Endodermal cell (in vitro differentiated cells): Measurements from ENCODE around the gene ROPN1L. TPM values are rescaled to one million over a fixed set of nuclear protein-coding genes. Genes with fewer than 3 reads are reported as not detected.

Experiments
- DNase-seq: peaks from one replicate; pipeline ENCODE4 v3.0.0-alpha.2; 2017
- H3K27ac ChIP-seq: 2 replicates; pipeline ENCODE4 v1.5.1; 2013; ENCODE audit warnings: mild to moderate bottlenecking, low read depth, low read length, moderate library complexity
- H3K27me3 ChIP-seq: 2 replicates; pipeline ENCODE4 v1.6.1; 2013; ENCODE audit warnings: mild to moderate bottlenecking, low read length, moderate library complexity; ENCODE audit not compliant: insufficient read depth, control insufficient read depth, poor library complexity, severe bottlenecking
- H3K36me3 ChIP-seq: 2 replicates; pipeline ENCODE4 v1.7.0; 2013; ENCODE audit warnings: mild to moderate bottlenecking, low read length, moderate library complexity; ENCODE audit not compliant: control insufficient read depth, insufficient read depth
- H3K4me1 ChIP-seq: one replicate; pipeline ENCODE4 v1.7.0; 2013; ENCODE audit warnings: low read length; ENCODE audit not compliant: control insufficient read depth, insufficient read depth
- H3K4me3 ChIP-seq: 2 replicates; pipeline ENCODE4 v1.5.1; 2013; ENCODE audit warnings: mild to moderate bottlenecking, low read length, moderate library complexity
- H3K9ac ChIP-seq: 2 replicates; pipeline ENCODE4 v1.6.1; 2013; ENCODE audit warnings: mild to moderate bottlenecking, low read length, moderate library complexity; ENCODE audit not compliant: poor library complexity, severe bottlenecking; ENCODE audit errors: extremely low read depth
- H3K9me3 ChIP-seq: 2 replicates; pipeline ENCODE4 v1.6.1; 2013; ENCODE audit warnings: mild to moderate bottlenecking, low read length, moderate library complexity; ENCODE audit not compliant: control insufficient read depth
- H3K27ac Mint-ChIP-seq: 2 replicates; pipeline ENCODE4 v1.8.0; 2020; ENCODE audit warnings: mixed read lengths
- H3K27me3 Mint-ChIP-seq: 2 replicates; pipeline ENCODE4 v1.8.0; 2021; ENCODE audit warnings: mild to moderate bottlenecking, mixed read lengths; ENCODE audit not compliant: insufficient read depth
- H3K36me3 Mint-ChIP-seq: 2 replicates; pipeline ENCODE4 v1.8.0; 2020; ENCODE audit warnings: low read depth, mixed read lengths
- H3K4me1 Mint-ChIP-seq: 2 replicates; pipeline ENCODE4 v1.8.0; 2020; ENCODE audit warnings: mixed read lengths
- H3K4me3 Mint-ChIP-seq: 2 replicates; pipeline ENCODE4 v1.8.0; 2020; ENCODE audit warnings: mild to moderate bottlenecking, moderate library complexity, mixed read lengths
- H3K9me3 Mint-ChIP-seq: 2 replicates; pipeline ENCODE4 v1.8.0; 2020; ENCODE audit warnings: mild to moderate bottlenecking, mixed read lengths
- CTCF ChIP-seq: fragments of 200-600 bp; sonication (generic); conservative IDR thresholded peaks from 2 replicates; pipeline ENCODE4 v1.5.0; 2021; ENCODE audit warnings: antibody characterized with exemption, mild to moderate bottlenecking
- WGBS, 2 experiments: methylation state at CpG; one replicate each; pipeline versions ENCODE4 v1.1.5 to v1.1.7; 2013; ENCODE audit warnings: missing lambda C conversion rate in 2 of 2, mixed read lengths in 1 of 2; ENCODE audit not compliant: insufficient coverage in 1 of 2, insufficient read length in 1 of 2; 5-methylcytosine and 5-hydroxymethylcytosine counted together
- total RNA-seq, 2 donors: library from RNA; stranded (reverse); fragmentation: NEBNext Ultra II Directional in 1 of 2; extraction: Animal tissue kit (Norgen Biotek cat#: 25700) in 1 of 2; gene quantifications; 2 replicates in 1 of 2; 3 replicates in 1 of 2; pipeline ENCODE4 v1.2.1, GENCODE V29; 2021

Gene ROPN1L
- total RNA-seq, 2 donors from 2014 or later: 0.70 TPM; not detected in 1

GRCh38 chr5:10420468-10420867 lies 21.2 kb upstream of the ROPN1L start:
- no peaks in the 10 kb centered on the region for H3K9me3 Mint-ChIP-seq
- Histone ChIP-seq H3K27me3 (no peaks in the 10 kb centered on the region), H3K27ac (no peak overlapping the region), H3K9ac (no peak overlapping the region), H3K9me3 (no peaks in the 10 kb centered on the region), H3K36me3 (peaks cover 85% of the 10 kb centered on the region), H3K4me3 (no peak overlapping the region), H3K4me1 (peaks cover 3% of the 10 kb centered on the region)
- H3K27me3 Mint-ChIP-seq: no peaks in the 10 kb centered on the region
- H3K27ac Mint-ChIP-seq: peak overlapping the region; percentile 16
- peaks cover 69% of the 10 kb centered on the region for H3K36me3 Mint-ChIP-seq
- TF ChIP-seq CTCF: no peak
- 93 to 100% methylated on average over 2 of the region's 2 CpGs for WGBS, 2 experiments
- peaks cover 15% of the 10 kb centered on the region for H3K4me1 Mint-ChIP-seq
- no peak for DNase-seq
- no peak overlapping the region for H3K4me3 Mint-ChIP-seq

- Histone ChIP-seq H3K9me3 (no peaks in the 10 kb centered on the region), H3K27ac (no peak overlapping the region), H3K27me3 (no peaks in the 10 kb centered on the region), H3K9ac (no peak overlapping the region), H3K4me3 (no peak overlapping the region), H3K36me3 (peaks cover 85% of the 10 kb centered on the region), H3K4me1 (peaks cover 3% of the 10 kb centered on the region)
- H3K4me3 Mint-ChIP-seq: no peak overlapping the region
- no peak for TF ChIP-seq CTCF
- DNase-seq: no peak
- peaks cover 15% of the 10 kb centered on the region for H3K4me1 Mint-ChIP-seq
- H3K9me3 Mint-ChIP-seq: no peaks in the 10 kb centered on the region
- peak overlapping the region; percentile 10 for H3K27ac Mint-ChIP-seq
- peaks cover 68% of the 10 kb centered on the region for H3K36me3 Mint-ChIP-seq
- no peaks in the 10 kb centered on the region for H3K27me3 Mint-ChIP-seq
Measured at GRCh38 chr5:10420932-10421331, 20.7 kb upstream of the ROPN1L start.

GRCh38 chr5:10421896-10422691 lies 19.6 kb upstream of the ROPN1L start:
- Mint-ChIP-seq H3K9me3 (no peaks in the 10 kb centered on the region), H3K4me1 (peaks cover 15% of the 10 kb centered on the region), H3K36me3 (peaks cover 72% of the 10 kb centered on the region), H3K27ac (peak overlapping the region; percentile 10), H3K4me3 (no peak overlapping the region), H3K27me3 (no peaks in the 10 kb centered on the region)
- Histone ChIP-seq H3K36me3 (peaks cover 85% of the 10 kb centered on the region), H3K9ac (no peak overlapping the region), H3K27me3 (no peaks in the 10 kb centered on the region), H3K4me3 (no peak overlapping the region), H3K4me1 (peaks cover 3% of the 10 kb centered on the region), H3K27ac (no peak overlapping the region), H3K9me3 (no peaks in the 10 kb centered on the region)
- no peak for TF ChIP-seq CTCF
- DNase-seq: no peak
- WGBS, 2 experiments: 93 to 96% methylated on average over 11 to 12 of the region's 12 CpGs
